Neural cell (in vitro differentiated cells): ENCODE results near the gene VSTM4.

ENCODE experiments used
- EP300 ChIP-seq: fragments of 450-650 bp; conservative IDR thresholded peaks from 2 replicates; pipeline ENCODE4 v1.6.1; 2014; ENCODE audit warnings: antibody characterized with exemption, mild to moderate bottlenecking, moderate library complexity; ENCODE audit not compliant: poor library complexity, severe bottlenecking
- POLR2AphosphoS5 ChIP-seq: IDR thresholded peaks from 2 replicates; pipeline ENCODE4 v1.6.1; 2012
- TF ChIP-seq, protein P1 (sequence below): fragments of 450-650 bp; IDR thresholded peaks from 2 replicates; pipeline ENCODE4 v1.5.1; 2014; ENCODE audit warnings: antibody characterized with exemption, mild to moderate bottlenecking, moderate library complexity; ENCODE audit not compliant: poor library complexity, severe bottlenecking

DNA sequence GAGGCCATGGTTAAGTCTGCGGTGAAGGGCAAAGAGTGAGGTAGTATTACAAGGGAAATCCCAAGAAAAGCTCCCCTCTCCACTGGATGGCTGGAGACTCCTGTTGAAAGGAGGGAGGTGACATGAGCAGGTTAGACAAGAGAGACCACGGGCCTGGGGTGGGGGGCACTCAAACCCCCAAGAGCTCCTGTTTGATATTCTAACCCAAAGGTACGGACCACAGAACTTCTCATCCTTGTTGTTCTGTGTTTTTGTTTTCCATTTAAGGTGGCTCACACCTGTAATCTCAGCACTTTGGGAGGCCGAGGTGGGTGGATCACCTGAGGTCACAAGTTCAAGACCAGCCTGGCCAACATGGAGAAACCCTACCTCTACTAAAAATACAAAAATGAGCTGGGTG, 11.6 kb downstream of the VSTM4 start:
- TF ChIP-seq, protein P1, sequence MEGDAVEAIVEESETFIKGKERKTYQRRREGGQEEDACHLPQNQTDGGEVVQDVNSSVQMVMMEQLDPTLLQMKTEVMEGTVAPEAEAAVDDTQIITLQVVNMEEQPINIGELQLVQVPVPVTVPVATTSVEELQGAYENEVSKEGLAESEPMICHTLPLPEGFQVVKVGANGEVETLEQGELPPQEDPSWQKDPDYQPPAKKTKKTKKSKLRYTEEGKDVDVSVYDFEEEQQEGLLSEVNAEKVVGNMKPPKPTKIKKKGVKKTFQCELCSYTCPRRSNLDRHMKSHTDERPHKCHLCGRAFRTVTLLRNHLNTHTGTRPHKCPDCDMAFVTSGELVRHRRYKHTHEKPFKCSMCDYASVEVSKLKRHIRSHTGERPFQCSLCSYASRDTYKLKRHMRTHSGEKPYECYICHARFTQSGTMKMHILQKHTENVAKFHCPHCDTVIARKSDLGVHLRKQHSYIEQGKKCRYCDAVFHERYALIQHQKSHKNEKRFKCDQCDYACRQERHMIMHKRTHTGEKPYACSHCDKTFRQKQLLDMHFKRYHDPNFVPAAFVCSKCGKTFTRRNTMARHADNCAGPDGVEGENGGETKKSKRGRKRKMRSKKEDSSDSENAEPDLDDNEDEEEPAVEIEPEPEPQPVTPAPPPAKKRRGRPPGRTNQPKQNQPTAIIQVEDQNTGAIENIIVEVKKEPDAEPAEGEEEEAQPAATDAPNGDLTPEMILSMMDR = no peak
- no peak for TF ChIP-seq POLR2AphosphoS5
- no peak for TF ChIP-seq EP300
